A204.1 (cell line): ENCODE data around the gene FRMPD2.

Experiments
- FAIRE-seq: peaks from 2 replicates; lab custom pipeline; 2012; peaks lifted over from hg19 to GRCh38; lab: Jason Lieb, UNC

The FRMPD2 gene

GRCh38 chr10:48274636-48275035 lies at the start of gene FRMPD2:
Gene FRMPD2 (minus strand): TSS chr10:48274696. CDS start chr10:48274567, 129 bp downstream.
- FAIRE-seq = no peak

DNA sequence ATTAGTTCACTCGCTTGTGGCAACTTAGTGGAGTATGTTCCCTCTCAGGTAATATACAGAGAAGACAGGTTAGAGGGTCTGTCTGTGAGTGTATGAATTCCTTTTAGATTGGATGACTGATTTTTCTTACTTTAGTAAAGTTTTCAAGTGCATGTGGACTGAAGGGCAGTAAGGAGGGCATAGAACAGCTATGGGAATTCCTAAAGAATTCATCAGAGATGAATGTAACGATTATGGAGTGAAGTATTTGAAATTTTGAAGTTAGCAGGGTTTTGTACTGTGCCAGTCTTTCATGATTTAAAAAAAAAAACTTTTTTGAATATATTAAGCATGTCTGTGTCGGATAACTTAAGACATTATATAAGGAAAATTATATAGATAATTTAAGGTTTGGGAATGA lies 47.5 kb upstream of the FRMPD2 start:
- no peak for FAIRE-seq

GRCh38 chr10:48317321-48317990 lies 43.0 kb upstream of the FRMPD2 start:
- no peak for FAIRE-seq

DNA sequence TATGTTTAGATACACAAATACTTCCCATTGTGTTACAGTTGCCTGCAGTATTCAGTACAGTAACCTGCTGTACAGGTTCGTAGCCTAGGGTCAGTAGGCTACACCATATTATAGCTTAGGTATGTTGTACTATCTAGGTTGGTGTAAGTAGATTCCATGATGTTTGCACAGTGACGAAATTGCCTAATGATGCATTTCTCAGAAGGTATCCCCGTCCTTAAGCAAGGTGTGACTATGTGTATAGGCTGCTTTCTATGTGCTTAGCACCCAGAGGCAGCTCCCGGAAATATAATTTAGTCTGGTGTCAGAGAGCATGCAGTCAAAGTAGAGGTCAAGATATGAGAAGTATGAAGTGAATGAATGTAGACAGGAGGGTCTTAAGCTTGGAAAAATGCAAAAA lies 41.7 kb upstream of the FRMPD2 start:
- FAIRE-seq = no peak

- FAIRE-seq = no peak
These were observed 39.6 kb upstream of the FRMPD2 start for GRCh38 chr10:48314107-48314506.

GRCh38 chr10:48309711-48310226 lies 35.3 kb upstream of the FRMPD2 start:
- FAIRE-seq = no peak

DNA sequence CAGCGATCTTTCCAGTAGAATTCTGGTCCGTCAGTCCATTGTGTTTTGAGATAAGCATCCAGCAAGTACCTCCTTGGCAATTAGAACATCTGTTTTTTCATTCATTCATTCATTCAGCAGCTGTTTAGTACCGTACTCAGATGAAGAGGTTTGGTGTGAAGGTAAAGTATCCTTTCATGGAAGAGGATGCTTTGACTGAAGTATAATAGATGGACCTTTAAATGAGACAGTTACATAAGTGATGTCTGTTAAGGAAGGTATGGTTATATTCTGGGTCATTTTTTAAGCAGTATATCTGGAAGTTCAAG lies 33.2 kb upstream of the FRMPD2 start:
- no peak for FAIRE-seq

DNA sequence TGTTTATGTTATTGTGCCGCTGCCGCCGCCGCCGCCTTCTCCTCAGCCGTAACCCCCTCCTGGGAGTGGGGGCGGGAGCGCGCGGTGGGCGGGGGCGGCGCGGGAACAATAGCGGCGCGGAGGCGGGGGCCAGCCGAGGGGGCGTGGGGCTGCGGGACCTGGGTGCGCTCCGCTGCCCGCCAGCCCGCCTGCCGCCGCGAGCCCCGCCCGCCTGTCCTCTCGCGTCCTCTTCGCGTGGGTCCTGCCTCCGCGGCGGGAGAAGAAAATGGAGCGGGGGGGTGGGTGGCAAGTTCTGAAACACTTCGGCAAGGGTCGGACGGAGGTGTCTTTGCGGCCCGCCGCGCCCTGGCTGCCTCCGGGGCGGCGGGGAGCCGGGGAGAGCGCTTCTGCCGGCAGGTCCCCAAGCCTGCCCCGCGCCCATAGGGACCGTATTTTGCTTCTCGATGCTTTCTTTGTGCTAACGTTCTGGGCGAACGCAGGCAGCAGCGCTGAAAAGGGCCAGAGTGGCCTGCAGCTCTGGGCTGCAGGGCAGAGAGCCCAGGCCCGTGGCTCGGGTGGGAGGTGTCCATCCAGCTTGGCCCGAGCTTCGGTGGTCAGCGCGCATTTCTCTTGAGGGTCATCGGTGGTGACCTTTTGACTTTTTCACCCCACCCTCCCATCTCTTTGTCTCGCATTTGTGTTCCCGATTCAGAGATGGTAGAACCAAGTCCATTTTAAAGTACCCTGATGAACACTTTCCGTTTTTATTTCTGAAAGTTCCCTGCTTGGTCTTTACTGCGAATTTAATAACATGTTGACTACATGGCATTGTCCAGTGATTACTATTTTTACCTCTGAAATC lies 32.6 kb upstream of the FRMPD2 start:
- FAIRE-seq = no peak

DNA sequence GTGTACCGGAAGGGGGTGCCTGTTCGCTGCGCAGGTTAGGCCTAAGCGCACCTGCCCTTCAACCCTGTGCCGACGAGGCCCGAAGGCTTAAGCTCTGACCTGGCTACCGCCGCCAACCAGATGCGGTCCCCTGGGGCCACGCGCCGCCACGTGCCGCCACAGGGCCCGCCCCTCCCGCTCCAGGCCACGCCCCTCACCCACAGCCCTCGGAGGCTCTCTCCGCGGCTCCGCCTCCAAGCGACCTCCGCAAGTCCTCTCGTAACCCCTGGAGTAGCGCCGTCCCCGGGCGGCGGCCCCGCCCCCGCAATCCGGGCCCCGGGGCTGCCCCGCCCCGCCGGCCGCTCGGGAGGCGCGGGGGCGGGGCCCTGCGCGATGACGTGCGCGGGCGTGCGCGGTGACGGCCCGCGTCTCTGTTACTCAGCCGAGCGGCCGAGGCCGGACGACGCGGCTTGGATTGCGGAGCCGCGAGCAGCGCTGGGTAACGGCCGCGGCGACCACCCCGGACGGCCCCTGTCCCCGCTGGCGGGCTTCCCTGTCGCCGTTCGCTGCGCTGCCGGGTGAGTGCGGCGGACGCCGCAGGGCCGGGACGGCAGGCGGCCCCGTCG lies 31.9 kb upstream of the FRMPD2 start, which contains the start of gene MAPK8:
MAPK8 (plus strand) TSS at position 413 of the 605 bp plus-strand sequence. CDS start 94,984 bp downstream, outside the sequence.
- FAIRE-seq = no peak

GRCh38 chr10:48305905-48306264 lies 31.4 kb upstream of the FRMPD2 start:
- FAIRE-seq = no peak

DNA sequence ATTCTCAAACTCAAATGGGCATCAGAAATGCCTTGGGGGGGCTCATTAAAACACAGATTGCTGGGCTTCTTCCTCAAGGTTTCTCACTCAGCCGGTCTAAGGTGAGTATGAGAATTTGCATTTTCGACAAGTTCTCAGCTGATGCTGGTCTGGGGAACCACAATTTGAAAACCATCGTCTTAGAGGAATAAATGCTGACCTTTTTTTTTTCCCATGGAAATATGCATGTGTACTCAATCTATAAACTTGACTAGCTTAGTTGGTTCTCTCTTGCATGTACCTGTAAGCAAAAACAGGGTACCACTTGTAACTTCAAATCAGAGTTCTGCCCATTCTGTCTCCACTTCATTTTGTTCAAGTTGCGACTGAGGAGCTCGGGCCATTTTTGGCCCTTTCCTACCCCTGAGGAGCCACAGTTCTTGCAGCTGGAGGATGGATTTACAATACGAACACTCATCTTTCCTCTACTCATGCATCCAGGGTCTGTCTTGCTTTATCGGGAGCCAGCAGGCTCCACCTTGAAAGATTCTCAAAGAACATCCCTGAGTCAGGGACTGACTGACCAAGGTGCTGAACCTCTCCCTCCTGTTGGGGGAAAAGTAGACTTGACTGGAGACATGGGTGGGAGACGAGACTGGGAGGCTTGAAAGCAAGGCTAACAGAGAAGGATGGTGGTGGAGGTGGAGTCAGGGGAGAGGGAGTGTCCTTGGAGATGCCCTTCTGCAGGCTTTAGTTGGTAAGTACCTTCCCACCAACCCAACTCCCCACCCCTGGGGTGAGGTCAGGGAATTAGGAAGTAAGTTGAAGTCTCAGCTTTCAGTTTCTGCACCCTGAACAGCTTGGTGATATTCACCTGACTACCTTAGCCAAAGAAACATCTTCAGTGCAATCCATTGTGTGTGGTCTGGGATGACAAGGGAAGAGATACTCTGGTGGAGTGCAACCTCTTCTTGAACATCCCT lies 28.3 kb upstream of the FRMPD2 start:
- no peak for FAIRE-seq

- no peak for FAIRE-seq
These were observed 26.1 kb upstream of the FRMPD2 start for GRCh38 chr10:48300556-48300955.

DNA sequence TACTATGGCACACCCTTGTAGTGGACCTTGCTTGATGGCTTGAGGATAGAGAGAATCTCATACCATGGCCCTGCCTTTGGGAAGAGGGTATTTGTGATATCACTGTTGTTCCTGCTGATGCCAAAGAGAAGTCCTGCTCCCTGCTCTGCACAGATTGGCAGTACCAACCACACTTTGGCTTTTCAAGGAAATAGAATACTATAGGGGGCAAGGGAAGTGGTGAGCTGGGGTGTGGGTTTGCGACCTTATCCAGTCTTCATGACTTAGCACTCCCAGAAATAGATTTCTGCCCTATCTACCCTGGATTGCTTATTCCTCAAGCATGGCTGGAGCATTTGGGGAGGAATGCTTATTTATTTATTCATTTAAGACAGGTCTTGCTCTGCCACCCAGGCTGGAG lies 25.2 kb upstream of the FRMPD2 start:
- no peak for FAIRE-seq

- no peak for FAIRE-seq
These were observed 24.6 kb upstream of the FRMPD2 start for GRCh38 chr10:48299066-48299465.

DNA sequence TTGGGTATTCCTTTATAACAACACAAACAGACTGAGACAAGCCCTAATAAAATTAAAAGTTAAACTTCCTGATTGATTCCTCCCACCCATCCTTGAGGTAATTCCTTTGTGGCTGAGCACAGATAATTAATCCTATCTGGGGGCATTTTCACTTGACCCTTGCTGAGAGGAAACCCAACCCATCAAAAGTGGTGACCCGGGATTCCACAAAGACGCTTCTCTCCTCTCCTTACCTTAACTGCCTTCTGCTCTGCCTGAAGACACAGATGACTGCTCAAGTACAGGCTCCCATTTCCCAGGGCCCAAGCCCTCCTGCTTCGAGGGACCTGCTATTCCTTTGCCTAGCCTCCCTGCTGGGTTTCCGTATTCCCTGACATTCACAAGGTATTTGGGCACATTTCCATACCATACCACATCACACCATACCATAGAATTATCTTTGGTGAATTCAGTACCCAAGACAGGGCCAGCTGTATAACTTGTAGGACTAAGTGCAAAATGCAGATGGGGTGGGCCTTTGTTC lies 22.1 kb upstream of the FRMPD2 start:
- no peak for FAIRE-seq

DNA sequence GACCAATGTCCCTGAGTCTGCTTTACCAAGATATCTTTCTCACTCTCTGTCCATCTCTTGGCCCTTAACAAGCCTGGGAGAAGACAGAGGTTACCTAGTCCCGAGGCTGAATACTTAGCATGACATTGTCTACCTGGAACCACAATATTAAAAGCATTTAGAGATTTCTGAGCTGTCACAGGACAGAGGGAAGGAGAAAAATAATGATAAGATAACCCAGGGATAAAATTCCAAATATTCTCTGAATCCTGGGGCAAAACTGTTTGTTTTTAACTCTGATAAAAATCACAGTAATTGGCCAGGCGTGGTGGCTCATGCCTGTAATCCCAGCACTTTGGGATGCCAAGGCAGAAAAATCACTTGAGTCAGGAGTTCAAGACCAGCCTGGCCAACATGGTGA lies 19.9 kb upstream of the FRMPD2 start:
- no peak for FAIRE-seq

DNA sequence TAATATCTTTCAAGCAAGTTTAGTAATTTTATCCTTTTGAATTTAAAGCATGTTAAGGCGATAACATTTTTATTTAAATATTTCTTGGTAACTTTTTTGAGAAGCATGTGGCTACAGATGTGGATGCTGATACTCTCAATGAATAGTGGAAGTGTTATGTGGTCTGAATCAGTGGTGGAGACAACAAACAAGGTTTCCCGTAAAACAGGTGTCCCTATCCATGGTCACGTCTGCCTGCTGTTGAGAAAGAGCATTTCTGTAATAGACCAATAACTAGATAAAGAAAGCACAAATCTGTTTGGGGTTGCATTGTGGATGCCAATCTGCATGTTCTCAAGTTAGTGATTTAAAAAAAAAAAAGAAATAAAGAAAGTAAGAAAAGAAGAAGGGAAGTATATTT lies 18.1 kb upstream of the FRMPD2 start:
- no peak for FAIRE-seq

- FAIRE-seq = no peak
These were observed 16.7 kb upstream of the FRMPD2 start for GRCh38 chr10:48291190-48291589.

DNA sequence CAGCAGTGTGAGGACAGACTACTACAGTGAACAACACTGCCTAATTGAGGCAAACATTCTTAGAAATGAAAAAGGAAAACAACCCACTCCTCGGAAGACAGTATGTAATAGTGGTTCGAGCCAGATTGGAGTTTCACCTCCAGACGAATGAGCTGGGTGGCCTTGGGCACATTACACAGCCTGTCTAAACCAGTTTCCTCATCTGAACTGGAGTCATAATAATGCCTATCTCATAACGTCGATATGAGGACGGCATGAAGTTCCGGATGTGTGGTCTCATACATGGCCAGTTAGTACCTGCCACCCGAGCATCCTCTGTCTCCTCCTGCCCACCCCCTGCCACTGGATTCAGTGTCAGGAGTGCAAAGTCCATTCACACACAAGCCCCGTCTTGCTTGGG lies 15.8 kb upstream of the FRMPD2 start:
- no peak for FAIRE-seq

GRCh38 chr10:48289501-48290238 lies 15.2 kb upstream of the FRMPD2 start:
- FAIRE-seq = no peak

- FAIRE-seq = no peak
These were observed 14.2 kb upstream of the FRMPD2 start for GRCh38 chr10:48288661-48289060.
